Nephron progenitor cell (in vitro differentiated cells): ENCODE results near the gene PRR15L.

Experiments
- DNase-seq: peaks from one replicate; pipeline ENCODE4 v3.0.0; 2021
- H3K27ac Mint-ChIP-seq: 2 replicates; pipeline ENCODE4 v1.8.0; 2021; ENCODE audit warnings: mild to moderate bottlenecking, moderate library complexity, mixed read lengths
- H3K27me3 Mint-ChIP-seq: 2 replicates; pipeline ENCODE4 v1.8.0; 2021; ENCODE audit warnings: mild to moderate bottlenecking, low read depth, mixed read lengths; ENCODE audit not compliant: poor library complexity
- H3K36me3 Mint-ChIP-seq: 2 replicates; pipeline ENCODE4 v1.8.0; 2021; ENCODE audit warnings: low read depth, mixed read lengths
- H3K4me1 Mint-ChIP-seq: 2 replicates; pipeline ENCODE4 v1.8.0; 2021; ENCODE audit warnings: mixed read lengths
- H3K4me3 Mint-ChIP-seq: 2 replicates; pipeline ENCODE4 v1.8.0; 2021; ENCODE audit warnings: mild to moderate bottlenecking, moderate library complexity, mixed read lengths
- H3K9me3 Mint-ChIP-seq: 2 replicates; pipeline ENCODE4 v1.8.0; 2021; ENCODE audit warnings: mild to moderate bottlenecking, moderate library complexity, mixed read lengths
- TF ChIP-seq, protein P1 (sequence below): fragments of 200-600 bp; sonication (generic); IDR thresholded peaks from 2 replicates; pipeline ENCODE4 v1.5.0; 2021; ENCODE audit warnings: antibody characterized with exemption

Gene PRR15L, protein sequence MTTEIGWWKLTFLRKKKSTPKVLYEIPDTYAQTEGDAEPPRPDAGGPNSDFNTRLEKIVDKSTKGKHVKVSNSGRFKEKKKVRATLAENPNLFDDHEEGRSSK

GRCh38 chr17:47957591-47958490 is at the start of gene PRR15L:
PRR15L (minus strand) TSS chr17:47957883; CDS start chr17:47953234, 4,649 bp downstream.
- H3K27me3 Mint-ChIP-seq, result peaks cover 39% of the 10 kb centered on the region
- no peaks in the 10 kb centered on the region for H3K9me3 Mint-ChIP-seq
- no peaks in the 10 kb centered on the region for H3K36me3 Mint-ChIP-seq
- H3K27ac Mint-ChIP-seq, result no peak within 1 kb of the TSS
- no peak within 1 kb of the TSS for H3K4me3 Mint-ChIP-seq
- peaks cover 20% of the 10 kb centered on the region for H3K4me1 Mint-ChIP-seq
- DNase-seq, result no peak
- TF ChIP-seq, protein P1, sequence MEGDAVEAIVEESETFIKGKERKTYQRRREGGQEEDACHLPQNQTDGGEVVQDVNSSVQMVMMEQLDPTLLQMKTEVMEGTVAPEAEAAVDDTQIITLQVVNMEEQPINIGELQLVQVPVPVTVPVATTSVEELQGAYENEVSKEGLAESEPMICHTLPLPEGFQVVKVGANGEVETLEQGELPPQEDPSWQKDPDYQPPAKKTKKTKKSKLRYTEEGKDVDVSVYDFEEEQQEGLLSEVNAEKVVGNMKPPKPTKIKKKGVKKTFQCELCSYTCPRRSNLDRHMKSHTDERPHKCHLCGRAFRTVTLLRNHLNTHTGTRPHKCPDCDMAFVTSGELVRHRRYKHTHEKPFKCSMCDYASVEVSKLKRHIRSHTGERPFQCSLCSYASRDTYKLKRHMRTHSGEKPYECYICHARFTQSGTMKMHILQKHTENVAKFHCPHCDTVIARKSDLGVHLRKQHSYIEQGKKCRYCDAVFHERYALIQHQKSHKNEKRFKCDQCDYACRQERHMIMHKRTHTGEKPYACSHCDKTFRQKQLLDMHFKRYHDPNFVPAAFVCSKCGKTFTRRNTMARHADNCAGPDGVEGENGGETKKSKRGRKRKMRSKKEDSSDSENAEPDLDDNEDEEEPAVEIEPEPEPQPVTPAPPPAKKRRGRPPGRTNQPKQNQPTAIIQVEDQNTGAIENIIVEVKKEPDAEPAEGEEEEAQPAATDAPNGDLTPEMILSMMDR, result no peak

- peaks cover 4% of the 10 kb centered on the region for H3K27me3 Mint-ChIP-seq
- no peak for DNase-seq
- TF ChIP-seq, protein P1, result no peak
- H3K4me1 Mint-ChIP-seq, result peaks cover 71% of the 10 kb centered on the region
- H3K36me3 Mint-ChIP-seq, result no peaks in the 10 kb centered on the region
- H3K27ac Mint-ChIP-seq, result peak overlapping the region; percentile 24
- H3K4me3 Mint-ChIP-seq, result no peak overlapping the region
- no peaks in the 10 kb centered on the region for H3K9me3 Mint-ChIP-seq
Measured at GRCh38 chr17:48006936-48007709, 49.4 kb upstream of the PRR15L start.

GRCh38 chr17:48004983-48005382 is 47.3 kb upstream of the PRR15L start:
- H3K4me1 Mint-ChIP-seq, result peaks cover 68% of the 10 kb centered on the region
- H3K4me3 Mint-ChIP-seq, result peak overlapping the region; percentile 55

GRCh38 chr17:48003417-48004151 is 45.9 kb upstream of the PRR15L start:
- Mint-ChIP-seq H3K4me1 (peaks cover 70% of the 10 kb centered on the region), H3K9me3 (no peaks in the 10 kb centered on the region), H3K27me3 (peaks cover 7% of the 10 kb centered on the region), H3K27ac (peak overlapping the region; percentile 66), H3K36me3 (no peaks in the 10 kb centered on the region), H3K4me3 (peak overlapping the region; percentile 70)
- TF ChIP-seq, protein P1, result peak; percentile 14
- peak; percentile 46 for DNase-seq

More at GRCh38 chr17:48004983-48005382, 47.3 kb upstream of the PRR15L start:
- DNase-seq, result no peak
- no peaks in the 10 kb centered on the region for H3K9me3 Mint-ChIP-seq
- H3K27ac Mint-ChIP-seq, result peak overlapping the region; percentile 93
- TF ChIP-seq, protein P1, result no peak
- peaks cover 6% of the 10 kb centered on the region for H3K27me3 Mint-ChIP-seq
- H3K36me3 Mint-ChIP-seq, result no peaks in the 10 kb centered on the region

- H3K27ac Mint-ChIP-seq, result peak overlapping the region; percentile 79
- TF ChIP-seq, protein P1, result no peak
- H3K9me3 Mint-ChIP-seq, result no peaks in the 10 kb centered on the region
- H3K4me1 Mint-ChIP-seq, result peaks cover 73% of the 10 kb centered on the region
- H3K27me3 Mint-ChIP-seq, result peaks cover 6% of the 10 kb centered on the region
- H3K36me3 Mint-ChIP-seq, result no peaks in the 10 kb centered on the region
- DNase-seq, result no peak
- peak overlapping the region; percentile 5 for H3K4me3 Mint-ChIP-seq
Measured at GRCh38 chr17:48002916-48003416, 45.3 kb upstream of the PRR15L start.
